VCaP (cell line): ENCODE measurements around the gene POLA2.
"Not testable (repeated sequence)": the region's sequence is repeated elsewhere in the genome, so short reads cannot be mapped to it uniquely, and the experiment has no call there.

Source experiments
- H3K27ac ChIP-seq: fragments of 450-650 bp; 2 replicates; pipeline ENCODE4 v1.5.1; 2017
- CTCF ChIP-seq: fragments of 450-650 bp; conservative IDR thresholded peaks from 2 replicates; pipeline ENCODE4 v1.5.1; 2017; ENCODE audit warnings: mild to moderate bottlenecking, moderate library complexity

The POLA2 gene

DNA sequence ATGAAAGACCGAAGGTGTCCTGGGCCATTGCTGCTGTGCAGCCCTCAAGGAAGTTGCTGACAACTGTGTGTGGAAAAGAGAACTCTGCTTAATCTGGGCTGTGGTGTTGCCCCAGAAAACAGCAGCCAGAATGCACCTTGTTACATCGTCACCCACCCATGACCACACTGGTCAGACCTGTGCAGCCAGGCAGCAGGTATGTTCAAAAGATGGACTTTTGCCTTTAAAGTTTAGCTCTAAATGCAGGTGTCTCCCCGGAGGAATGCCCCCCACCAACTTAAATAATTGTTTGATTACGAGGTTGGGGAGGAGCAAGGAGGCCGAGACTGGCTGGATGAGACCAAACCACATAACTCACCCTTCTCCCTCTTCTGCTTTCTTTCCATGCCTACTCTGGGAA is 15.3 kb upstream of the POLA2 start:
- no peak for TF ChIP-seq CTCF
- H3K27ac ChIP-seq, result no peak overlapping the region

GRCh38 chr11:65248184-65248710 is 13.5 kb upstream of the POLA2 start:
- H3K27ac ChIP-seq, result not testable (repeated sequence)

DNA sequence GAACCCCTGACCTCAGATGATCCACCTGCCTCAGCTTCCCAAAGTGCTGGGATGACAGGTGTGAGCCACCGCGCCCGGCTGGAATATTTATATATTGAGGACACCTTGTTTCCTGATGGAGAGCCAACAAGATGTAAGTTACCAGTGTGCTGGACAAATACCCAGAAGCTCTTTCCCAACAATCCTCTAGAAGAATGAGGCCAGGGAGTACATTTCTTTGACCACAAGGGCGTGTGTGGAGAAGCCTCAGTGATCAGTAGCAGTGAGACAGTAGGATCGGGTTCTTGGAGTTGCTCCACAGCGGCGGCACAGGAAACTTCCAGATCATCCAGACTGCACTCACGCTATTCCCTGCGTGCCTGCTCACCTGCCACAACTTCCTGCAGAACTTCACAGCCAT is 10.3 kb upstream of the POLA2 start:
- no peak for TF ChIP-seq CTCF
- H3K27ac ChIP-seq, result no peak overlapping the region

GRCh38 chr11:65254724-65255123 is 7.0 kb upstream of the POLA2 start:
- no peak overlapping the region for H3K27ac ChIP-seq

GRCh38 chr11:65258988-65259387 is 2.8 kb upstream of the POLA2 start:
- no peak overlapping the region for H3K27ac ChIP-seq
- no peak for TF ChIP-seq CTCF

More at GRCh38 chr11:65254724-65255123, 7.0 kb upstream of the POLA2 start:
- no peak for TF ChIP-seq CTCF

- no peak overlapping the region for H3K27ac ChIP-seq
- TF ChIP-seq CTCF, result no peak
These were observed 1.5 kb upstream of the POLA2 start for GRCh38 chr11:65260302-65260701.

GRCh38 chr11:65260756-65261590 is 789 bp upstream of the POLA2 start:
- H3K27ac ChIP-seq, result peak overlapping the region; percentile 88
- no peak for TF ChIP-seq CTCF

DNA sequence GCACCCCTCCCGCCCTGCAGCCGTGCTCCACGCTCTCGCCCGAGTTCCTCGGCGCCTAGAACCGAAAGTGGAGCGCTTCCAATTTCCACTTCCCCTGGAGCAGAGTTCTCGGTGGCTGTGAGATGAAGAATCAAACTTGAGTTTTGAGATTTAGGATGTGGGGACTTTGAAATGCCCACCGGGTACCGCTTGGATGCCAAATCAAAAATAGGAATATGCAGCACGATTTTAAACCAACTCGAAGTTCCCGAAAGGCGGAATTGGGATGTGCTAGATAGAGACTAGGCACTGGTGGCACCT is 569 bp downstream of the POLA2 start:
- no peak for TF ChIP-seq CTCF
- H3K27ac ChIP-seq, result peak overlapping the region; percentile 88
